Stimulated activated CD8-positive, alpha-beta memory T cell treated with anti-CD3 and anti-CD28 coated beads, Interleukin-7, amount 100 ng/mL, for 4 hours (primary cell): ENCODE results near the gene OR10G8.

Source experiments
- DNase-seq, 2 donors: peaks; one replicate each; pipeline ENCODE4 v3.0.0-alpha.2; 2020; ENCODE audit warnings: low read depth in 2 of 2

The OR10G8 gene

GRCh38 chr11:124078591-124078990 is 52.0 kb downstream of the OR10G8 start:
- no peak for DNase-seq

- no peak for DNase-seq
Observed at GRCh38 chr11:124079631-124080326, 53.2 kb downstream of the OR10G8 start.
